ENCODE data around the gene PIK3CG. TPM values are rescaled to one million over a fixed set of nuclear protein-coding genes. Genes with fewer than 3 reads are reported as not detected.

The PIK3CG gene
- polyA plus RNA-seq, 3 donors, result 17.9 to 31.2 (median 20.7) TPM

GRCh38 chr7:106911959-106912358, 46.9 kb downstream of the PIK3CG start:
- Mint-ChIP-seq H3K4me1 (peaks cover 2% of the 10 kb centered on the region), H3K27ac (peak overlapping the region in 1 of 7 donors; percentile 12), H3K36me3 (peaks cover 19 to 24% of the 10 kb centered on the region in 2 donors), H3K9me3 (no peaks in the 10 kb centered on the region), H3K4me3 (no peak overlapping the region), H3K27me3 (ENCODE audit: low read depth in 3 of 3) (peaks cover 0 to 2% (median 0%) of the 10 kb centered on the region in 3 donors)
- no peak for TF ChIP-seq CTCF (IDR thresholded peaks at IDR 0.05)
- no peak overlapping the region for H2AFZ ChIP-seq (ENCODE audit: insufficient read depth, low read depth, low read length, poor library complexity, severe bottlenecking)
- H3K36me3 ChIP-seq (replicated peaks in 1 of 2; ENCODE audit: control insufficient read depth in 1 of 2, insufficient read depth in 2 of 2, low read length in 2 of 2), result peaks cover 13 to 25% of the 10 kb centered on the region in 2 donors
- H3K27ac ChIP-seq (ENCODE audit: low read depth in 1 of 2, low read length in 2 of 2), result no peak overlapping the region
- H3K4me3 ChIP-seq (replicated peaks in 1 of 3; ENCODE audit: low read depth in 2 of 3, low read length in 3 of 3), result no peak overlapping the region
- WGBS (ENCODE audit: insufficient coverage), result 100% methylated on average over 2 of the region's 2 CpGs
- no peaks in the 10 kb centered on the region for H3K9me3 ChIP-seq (replicated peaks in 1 of 2; ENCODE audit: control insufficient read depth in 1 of 2, insufficient read depth in 1 of 2, low read length in 2 of 2)
- no peak overlapping the region for H3K4me2 ChIP-seq (replicated peaks; ENCODE audit: extremely low read depth, low read length, poor library complexity, severe bottlenecking)
- peaks cover 2% of the 10 kb centered on the region for H3K79me2 ChIP-seq (ENCODE audit: insufficient read depth, low read length)
- DNase-seq, result no peak
- H4K20me1 ChIP-seq (ENCODE audit: insufficient read depth, low read length), result peaks cover 8% of the 10 kb centered on the region
- intact Hi-C loops (cut with micrococcal nuclease), result no loop called here
- H3K27me3 ChIP-seq (ENCODE audit: control insufficient read depth in 2 of 2, insufficient read depth in 2 of 2, low read length in 2 of 2), result no peaks in the 10 kb centered on the region
- H3K9ac ChIP-seq (ENCODE audit: insufficient read depth, low read length, poor library complexity, severe bottlenecking), result no peak overlapping the region
- no peaks in the 10 kb centered on the region for H3K4me1 ChIP-seq (ENCODE audit: control insufficient read depth in 1 of 2, insufficient read depth in 2 of 2, low read length in 2 of 2)

- H3K4me3 ChIP-seq (replicated peaks in 1 of 3; ENCODE audit: low read depth in 2 of 3, low read length in 3 of 3), result no peak overlapping the region
- Mint-ChIP-seq H3K36me3 (peaks cover 6 to 8% of the 10 kb centered on the region in 2 donors), H3K4me3 (no peak overlapping the region), H3K4me1 (peaks cover 2% of the 10 kb centered on the region), H3K9me3 (peaks cover 0 to 5% (median 0%) of the 10 kb centered on the region in 7 donors), H3K27ac (peak overlapping the region in 2 of 7 donors; percentile 51 to 62), H3K27me3 (ENCODE audit: low read depth in 3 of 3) (peaks cover 0 to 2% (median 0%) of the 10 kb centered on the region in 3 donors)
- no peak overlapping the region for H3K27ac ChIP-seq (ENCODE audit: low read depth in 1 of 2, low read length in 2 of 2)
- DNase-seq, result peak in 2 of 3 donors; percentile 18 to 24
- no peak for TF ChIP-seq CTCF (IDR thresholded peaks at IDR 0.05)
- intact Hi-C loops (cut with micrococcal nuclease), result no loop called here
- no peak overlapping the region for H2AFZ ChIP-seq (ENCODE audit: insufficient read depth, low read depth, low read length, poor library complexity, severe bottlenecking)
- no peak overlapping the region for H3K9ac ChIP-seq (ENCODE audit: insufficient read depth, low read length, poor library complexity, severe bottlenecking)
- H3K79me2 ChIP-seq (ENCODE audit: insufficient read depth, low read length), result no peaks in the 10 kb centered on the region
- no peaks in the 10 kb centered on the region for H3K4me1 ChIP-seq (ENCODE audit: control insufficient read depth in 1 of 2, insufficient read depth in 2 of 2, low read length in 2 of 2)
- H3K36me3 ChIP-seq (replicated peaks in 1 of 2; ENCODE audit: control insufficient read depth in 1 of 2, insufficient read depth in 2 of 2, low read length in 2 of 2), result peaks cover 0 to 6% of the 10 kb centered on the region in 2 donors
- no CpG with 5 or more reads among the region's 3 CpGs for WGBS (ENCODE audit: insufficient coverage)
- H3K9me3 ChIP-seq (replicated peaks in 1 of 2; ENCODE audit: control insufficient read depth in 1 of 2, insufficient read depth in 1 of 2, low read length in 2 of 2), result peaks cover 0 to 8% of the 10 kb centered on the region in 2 donors
- H3K4me2 ChIP-seq (replicated peaks; ENCODE audit: extremely low read depth, low read length, poor library complexity, severe bottlenecking), result no peak overlapping the region
- no peaks in the 10 kb centered on the region for H4K20me1 ChIP-seq (ENCODE audit: insufficient read depth, low read length)
- no peaks in the 10 kb centered on the region for H3K27me3 ChIP-seq (ENCODE audit: control insufficient read depth in 2 of 2, insufficient read depth in 2 of 2, low read length in 2 of 2)
Measured at GRCh38 chr7:106914018-106914607, 49.0 kb downstream of the PIK3CG start.

All from CD14-positive monocyte (primary cell).